K562 (cell line): ENCODE results near the gene ISYNA1. TPM values are rescaled to one million over a fixed set of nuclear protein-coding genes. Genes with fewer than 3 reads are reported as not detected.

ENCODE experiments used
- EHMT2 ChIP-seq: fragments of 450-650 bp; IDR thresholded peaks from 2 replicates; pipeline ENCODE4 v1.6.1; 2018; ENCODE audit warnings: antibody characterized with exemption
- HDGF ChIP-seq: fragments of 450-650 bp; IDR thresholded peaks from 2 replicates; pipeline ENCODE4 v1.6.1; 2016
- ZNF764 ChIP-seq: fragments of 250-450 bp; sonication (Bioruptor Pico); IDR thresholded peaks from 2 replicates; pipeline ENCODE4 v1.4.0; 2020; ENCODE audit warnings: low read depth, mild to moderate bottlenecking, moderate library complexity
- polyA plus RNA-seq, 8 experiments: library from polyadenylated mRNA; depleted of rRNA in 4 of 8; stranded (reverse) in 5 of 8; unstranded in 3 of 8; fragments of >200 nt; fragmentation: Nextera tagmentation in 2 of 8; fragmentation: Illumina TruSeq in 1 of 8; extraction: Ambion mirVana in 2 of 8; extraction: Trizol in 1 of 8; gene quantifications; 2 replicates each; pipeline versions ENCODE4 v1.2.1 to v1.2.3, GENCODE V29; 2011 to 2014; ENCODE audit warnings: inconsistent platforms in 1 of 8, missing spikeins in 1 of 8
- total RNA-seq, 7 experiments: library from RNA; depleted of rRNA in 6 of 7; stranded (reverse); fragments of >200 nt in 6 of 7; fragmentation: Illumina TruSeq in 2 of 7; extraction: Trizol in 2 of 7; gene quantifications; 2 replicates each; pipeline versions ENCODE4 v1.2.1 to v1.2.3, GENCODE V29; 2011 to 2021; ENCODE audit warnings: low replicate concordance in 1 of 7
- TF ChIP-seq, protein P1 (sequence below), 2 experiments: fragments of 450-650 bp; formaldehyde crosslinking in 1 of 2; IDR thresholded peaks; 2 replicates each; pipeline versions ENCODE4 v1.4.0 to v1.6.1; 2014 to 2020; ENCODE audit warnings: mild to moderate bottlenecking in 2 of 2, borderline replicate concordance in 1 of 2, low read depth in 1 of 2
- TF ChIP-seq, protein P2 (sequence below): fragments of 250-450 bp; sonication (Bioruptor Pico); IDR thresholded peaks from 2 replicates; pipeline ENCODE4 v1.4.0; 2020; ENCODE audit warnings: mild to moderate bottlenecking, moderate library complexity
- TF ChIP-seq, protein P3 (sequence below): fragments of 250-450 bp; sonication (Bioruptor Pico); IDR thresholded peaks from 2 replicates; pipeline ENCODE4 v1.5.0; 2021; ENCODE audit warnings: mild to moderate bottlenecking, borderline replicate concordance
- TF ChIP-seq, protein P4 (sequence below): fragments of 200-800 bp; sonication (Bioruptor generic); IDR thresholded peaks from 2 replicates; pipeline ENCODE4 v1.6.1; 2017; ENCODE audit warnings: missing genetic modification characterization, missing compliant biosample characterization

Gene ISYNA1
- total and polyA plus RNA-seq, 9 of the 15 experiments (the other 6 are each of a cell fraction or from before 2014, with no cell fraction given), result 21.8 to 460 (median 93.2) TPM

DNA sequence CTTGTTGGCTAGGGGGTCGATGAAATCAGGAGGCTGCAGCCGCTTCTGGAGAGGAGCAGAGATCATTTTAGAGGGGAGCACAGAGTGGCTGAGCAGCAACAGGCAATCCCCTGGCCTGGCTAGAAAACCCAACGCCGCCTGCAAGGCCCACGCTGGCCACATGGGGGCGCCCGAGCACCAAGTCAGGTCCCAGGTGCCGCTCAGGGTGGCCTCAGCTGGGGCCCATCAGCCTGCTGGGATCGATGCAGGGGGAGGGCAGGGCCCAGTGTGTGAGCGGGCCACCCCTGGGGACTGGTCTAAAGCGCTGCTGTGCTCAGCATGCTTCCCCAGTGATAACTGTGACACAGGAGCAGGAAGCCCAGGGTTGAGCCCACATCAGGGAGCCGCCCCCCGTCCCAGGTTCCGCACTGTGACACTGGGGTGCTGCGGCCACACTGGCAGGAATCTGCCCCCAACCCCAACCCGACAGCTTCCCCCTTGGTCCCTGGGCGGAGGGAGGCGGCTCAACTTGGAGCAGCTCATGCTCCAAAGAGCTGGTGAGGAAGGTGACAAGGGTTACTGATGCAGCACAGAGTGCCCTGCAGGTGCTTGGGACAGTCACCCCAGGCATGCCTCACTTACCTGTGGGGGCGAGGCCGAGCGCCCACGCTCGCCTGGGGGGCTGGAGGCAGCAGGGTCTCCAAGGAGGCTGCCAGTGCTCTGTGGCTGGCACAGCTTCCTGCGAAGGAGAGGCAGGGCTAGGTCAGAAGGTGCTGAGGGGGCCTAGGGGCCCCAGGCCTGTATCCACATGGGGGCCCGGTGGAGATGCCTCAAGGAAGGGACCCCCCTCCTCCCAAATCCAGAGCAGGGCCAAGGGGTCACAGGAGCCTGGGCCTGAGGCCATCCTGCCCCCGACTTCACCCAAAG is 13.3 kb upstream of the ISYNA1 start (continued):
- TF ChIP-seq, protein P1, sequence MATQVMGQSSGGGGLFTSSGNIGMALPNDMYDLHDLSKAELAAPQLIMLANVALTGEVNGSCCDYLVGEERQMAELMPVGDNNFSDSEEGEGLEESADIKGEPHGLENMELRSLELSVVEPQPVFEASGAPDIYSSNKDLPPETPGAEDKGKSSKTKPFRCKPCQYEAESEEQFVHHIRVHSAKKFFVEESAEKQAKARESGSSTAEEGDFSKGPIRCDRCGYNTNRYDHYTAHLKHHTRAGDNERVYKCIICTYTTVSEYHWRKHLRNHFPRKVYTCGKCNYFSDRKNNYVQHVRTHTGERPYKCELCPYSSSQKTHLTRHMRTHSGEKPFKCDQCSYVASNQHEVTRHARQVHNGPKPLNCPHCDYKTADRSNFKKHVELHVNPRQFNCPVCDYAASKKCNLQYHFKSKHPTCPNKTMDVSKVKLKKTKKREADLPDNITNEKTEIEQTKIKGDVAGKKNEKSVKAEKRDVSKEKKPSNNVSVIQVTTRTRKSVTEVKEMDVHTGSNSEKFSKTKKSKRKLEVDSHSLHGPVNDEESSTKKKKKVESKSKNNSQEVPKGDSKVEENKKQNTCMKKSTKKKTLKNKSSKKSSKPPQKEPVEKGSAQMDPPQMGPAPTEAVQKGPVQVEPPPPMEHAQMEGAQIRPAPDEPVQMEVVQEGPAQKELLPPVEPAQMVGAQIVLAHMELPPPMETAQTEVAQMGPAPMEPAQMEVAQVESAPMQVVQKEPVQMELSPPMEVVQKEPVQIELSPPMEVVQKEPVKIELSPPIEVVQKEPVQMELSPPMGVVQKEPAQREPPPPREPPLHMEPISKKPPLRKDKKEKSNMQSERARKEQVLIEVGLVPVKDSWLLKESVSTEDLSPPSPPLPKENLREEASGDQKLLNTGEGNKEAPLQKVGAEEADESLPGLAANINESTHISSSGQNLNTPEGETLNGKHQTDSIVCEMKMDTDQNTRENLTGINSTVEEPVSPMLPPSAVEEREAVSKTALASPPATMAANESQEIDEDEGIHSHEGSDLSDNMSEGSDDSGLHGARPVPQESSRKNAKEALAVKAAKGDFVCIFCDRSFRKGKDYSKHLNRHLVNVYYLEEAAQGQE (IDR thresholded peaks at IDR 0.05; ENCODE audit: borderline replicate concordance), result peak; percentile 61
- TF ChIP-seq, protein P1 (CRISPR knock-in tag; IDR thresholded peaks at IDR 0.05; ENCODE audit: low read depth), result no peak
- TF ChIP-seq, protein P2, sequence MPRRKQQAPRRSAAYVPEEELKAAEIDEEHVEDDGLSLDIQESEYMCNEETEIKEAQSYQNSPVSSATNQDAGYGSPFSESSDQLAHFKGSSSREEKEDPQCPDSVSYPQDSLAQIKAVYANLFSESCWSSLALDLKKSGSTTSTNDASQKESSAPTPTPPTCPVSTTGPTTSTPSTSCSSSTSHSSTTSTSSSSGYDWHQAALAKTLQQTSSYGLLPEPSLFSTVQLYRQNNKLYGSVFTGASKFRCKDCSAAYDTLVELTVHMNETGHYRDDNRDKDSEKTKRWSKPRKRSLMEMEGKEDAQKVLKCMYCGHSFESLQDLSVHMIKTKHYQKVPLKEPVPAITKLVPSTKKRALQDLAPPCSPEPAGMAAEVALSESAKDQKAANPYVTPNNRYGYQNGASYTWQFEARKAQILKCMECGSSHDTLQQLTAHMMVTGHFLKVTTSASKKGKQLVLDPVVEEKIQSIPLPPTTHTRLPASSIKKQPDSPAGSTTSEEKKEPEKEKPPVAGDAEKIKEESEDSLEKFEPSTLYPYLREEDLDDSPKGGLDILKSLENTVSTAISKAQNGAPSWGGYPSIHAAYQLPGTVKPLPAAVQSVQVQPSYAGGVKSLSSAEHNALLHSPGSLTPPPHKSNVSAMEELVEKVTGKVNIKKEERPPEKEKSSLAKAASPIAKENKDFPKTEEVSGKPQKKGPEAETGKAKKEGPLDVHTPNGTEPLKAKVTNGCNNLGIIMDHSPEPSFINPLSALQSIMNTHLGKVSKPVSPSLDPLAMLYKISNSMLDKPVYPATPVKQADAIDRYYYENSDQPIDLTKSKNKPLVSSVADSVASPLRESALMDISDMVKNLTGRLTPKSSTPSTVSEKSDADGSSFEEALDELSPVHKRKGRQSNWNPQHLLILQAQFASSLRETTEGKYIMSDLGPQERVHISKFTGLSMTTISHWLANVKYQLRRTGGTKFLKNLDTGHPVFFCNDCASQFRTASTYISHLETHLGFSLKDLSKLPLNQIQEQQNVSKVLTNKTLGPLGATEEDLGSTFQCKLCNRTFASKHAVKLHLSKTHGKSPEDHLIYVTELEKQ (CRISPR knock-in tag), result no peak
- TF ChIP-seq HDGF (no peak), ZNF764 (CRISPR knock-in tag) (no peak), EHMT2 (no peak)
- TF ChIP-seq, protein P3, sequence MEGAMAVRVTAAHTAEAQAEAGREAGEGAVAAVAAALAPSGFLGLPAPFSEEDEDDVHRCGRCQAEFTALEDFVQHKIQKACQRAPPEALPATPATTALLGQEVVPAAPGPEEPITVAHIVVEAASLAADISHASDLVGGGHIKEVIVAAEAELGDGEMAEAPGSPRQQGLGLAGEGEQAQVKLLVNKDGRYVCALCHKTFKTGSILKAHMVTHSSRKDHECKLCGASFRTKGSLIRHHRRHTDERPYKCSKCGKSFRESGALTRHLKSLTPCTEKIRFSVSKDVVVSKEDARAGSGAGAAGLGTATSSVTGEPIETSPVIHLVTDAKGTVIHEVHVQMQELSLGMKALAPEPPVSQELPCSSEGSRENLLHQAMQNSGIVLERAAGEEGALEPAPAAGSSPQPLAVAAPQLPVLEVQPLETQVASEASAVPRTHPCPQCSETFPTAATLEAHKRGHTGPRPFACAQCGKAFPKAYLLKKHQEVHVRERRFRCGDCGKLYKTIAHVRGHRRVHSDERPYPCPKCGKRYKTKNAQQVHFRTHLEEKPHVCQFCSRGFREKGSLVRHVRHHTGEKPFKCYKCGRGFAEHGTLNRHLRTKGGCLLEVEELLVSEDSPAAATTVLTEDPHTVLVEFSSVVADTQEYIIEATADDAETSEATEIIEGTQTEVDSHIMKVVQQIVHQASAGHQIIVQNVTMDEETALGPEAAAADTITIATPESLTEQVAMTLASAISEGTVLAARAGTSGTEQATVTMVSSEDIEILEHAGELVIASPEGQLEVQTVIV (CRISPR knock-in tag), result no peak
- TF ChIP-seq, protein P4, sequence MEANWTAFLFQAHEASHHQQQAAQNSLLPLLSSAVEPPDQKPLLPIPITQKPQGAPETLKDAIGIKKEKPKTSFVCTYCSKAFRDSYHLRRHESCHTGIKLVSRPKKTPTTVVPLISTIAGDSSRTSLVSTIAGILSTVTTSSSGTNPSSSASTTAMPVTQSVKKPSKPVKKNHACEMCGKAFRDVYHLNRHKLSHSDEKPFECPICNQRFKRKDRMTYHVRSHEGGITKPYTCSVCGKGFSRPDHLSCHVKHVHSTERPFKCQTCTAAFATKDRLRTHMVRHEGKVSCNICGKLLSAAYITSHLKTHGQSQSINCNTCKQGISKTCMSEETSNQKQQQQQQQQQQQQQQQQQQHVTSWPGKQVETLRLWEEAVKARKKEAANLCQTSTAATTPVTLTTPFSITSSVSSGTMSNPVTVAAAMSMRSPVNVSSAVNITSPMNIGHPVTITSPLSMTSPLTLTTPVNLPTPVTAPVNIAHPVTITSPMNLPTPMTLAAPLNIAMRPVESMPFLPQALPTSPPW, result peak; percentile 62
